BJ (cell line): ENCODE measurements around the gene POLH. TPM values are rescaled to one million over a fixed set of nuclear protein-coding genes. Genes with fewer than 3 reads are reported as not detected.
"Not testable (repeated sequence)": the region's sequence is repeated elsewhere in the genome, so short reads cannot be mapped to it uniquely, and the experiment has no call there.

Experiments used
- CTCF ChIA-PET: fragments of 350-600 bp; formaldehyde crosslinking; extraction: SDS; loops from one replicate; lab custom pipeline; 2021; ENCODE audit warnings: antibody characterized with exemption, inconsistent platforms; lab: Yijun Ruan, JAX
- POLR2A ChIA-PET: fragments of 300-600 bp; sonication (Branson Sonifier 250); formaldehyde crosslinking; extraction: SDS; loops from one replicate; lab custom pipeline; 2021; ENCODE audit warnings: antibody characterized with exemption; lab: Charles Lee
- DNase-seq: peaks from one replicate; pipeline ENCODE4 v3.0.0-alpha.2; 2011; ENCODE audit warnings: low read depth
- H3K27me3 ChIP-seq: 2 replicates; pipeline ENCODE4 v1.6.0; 2011; ENCODE audit warnings: low read length; ENCODE audit not compliant: control insufficient read depth, insufficient read depth
- H3K36me3 ChIP-seq: 2 replicates; pipeline ENCODE4 v1.5.1; 2011; ENCODE audit warnings: low read length; ENCODE audit not compliant: control insufficient read depth, insufficient read depth
- H3K4me3 ChIP-seq: 2 replicates; pipeline ENCODE4 v1.5.1; 2011; ENCODE audit warnings: low read depth, mild to moderate bottlenecking, control low read depth, low read length
- polyA plus RNA-seq: library from polyadenylated mRNA; depleted of rRNA; stranded (reverse); fragments of >200 nt; gene quantifications from 2 replicates; pipeline ENCODE4 v1.2.3, GENCODE V29; 2011
- TF ChIP-seq, protein P1 (sequence below): IDR thresholded peaks from 2 replicates; pipeline ENCODE4 v1.5.1; 2011; ENCODE audit warnings: low read depth, mild to moderate bottlenecking, control low read depth, inconsistent platforms, low read length, moderate library complexity; ENCODE audit not compliant: insufficient read depth

The POLH gene
- polyA plus RNA-seq, 1 experiment = 19.6 TPM

DNA sequence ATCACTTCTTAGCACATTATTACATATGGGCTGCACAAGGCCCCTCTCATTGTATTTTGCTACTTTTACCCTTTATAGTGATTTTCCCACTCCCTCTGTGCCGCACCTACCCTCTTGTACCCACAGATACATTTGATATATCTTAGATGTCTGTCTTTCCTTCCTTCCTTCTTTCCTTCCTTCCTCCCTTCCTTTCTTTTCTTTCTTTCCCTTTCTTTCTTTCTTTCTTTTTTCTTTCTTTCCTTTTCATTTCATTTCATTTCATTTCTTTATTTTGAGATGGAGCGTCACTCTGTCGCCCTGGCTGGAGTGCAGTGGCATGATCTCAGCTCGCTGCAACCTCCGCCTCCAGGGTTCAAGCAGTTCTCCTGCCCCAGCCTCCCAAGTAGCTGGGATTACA is 12.2 kb downstream of the POLH start:
- DNase-seq = no peak
- Histone ChIP-seq H3K4me3 (no peak overlapping the region), H3K27me3 (no peaks in the 10 kb centered on the region), H3K36me3 (peaks cover 9% of the 10 kb centered on the region)
- CTCF ChIA-PET = no interaction called here
- POLR2A ChIA-PET = no interaction called here
- TF ChIP-seq, protein P1, sequence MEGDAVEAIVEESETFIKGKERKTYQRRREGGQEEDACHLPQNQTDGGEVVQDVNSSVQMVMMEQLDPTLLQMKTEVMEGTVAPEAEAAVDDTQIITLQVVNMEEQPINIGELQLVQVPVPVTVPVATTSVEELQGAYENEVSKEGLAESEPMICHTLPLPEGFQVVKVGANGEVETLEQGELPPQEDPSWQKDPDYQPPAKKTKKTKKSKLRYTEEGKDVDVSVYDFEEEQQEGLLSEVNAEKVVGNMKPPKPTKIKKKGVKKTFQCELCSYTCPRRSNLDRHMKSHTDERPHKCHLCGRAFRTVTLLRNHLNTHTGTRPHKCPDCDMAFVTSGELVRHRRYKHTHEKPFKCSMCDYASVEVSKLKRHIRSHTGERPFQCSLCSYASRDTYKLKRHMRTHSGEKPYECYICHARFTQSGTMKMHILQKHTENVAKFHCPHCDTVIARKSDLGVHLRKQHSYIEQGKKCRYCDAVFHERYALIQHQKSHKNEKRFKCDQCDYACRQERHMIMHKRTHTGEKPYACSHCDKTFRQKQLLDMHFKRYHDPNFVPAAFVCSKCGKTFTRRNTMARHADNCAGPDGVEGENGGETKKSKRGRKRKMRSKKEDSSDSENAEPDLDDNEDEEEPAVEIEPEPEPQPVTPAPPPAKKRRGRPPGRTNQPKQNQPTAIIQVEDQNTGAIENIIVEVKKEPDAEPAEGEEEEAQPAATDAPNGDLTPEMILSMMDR = no peak

DNA sequence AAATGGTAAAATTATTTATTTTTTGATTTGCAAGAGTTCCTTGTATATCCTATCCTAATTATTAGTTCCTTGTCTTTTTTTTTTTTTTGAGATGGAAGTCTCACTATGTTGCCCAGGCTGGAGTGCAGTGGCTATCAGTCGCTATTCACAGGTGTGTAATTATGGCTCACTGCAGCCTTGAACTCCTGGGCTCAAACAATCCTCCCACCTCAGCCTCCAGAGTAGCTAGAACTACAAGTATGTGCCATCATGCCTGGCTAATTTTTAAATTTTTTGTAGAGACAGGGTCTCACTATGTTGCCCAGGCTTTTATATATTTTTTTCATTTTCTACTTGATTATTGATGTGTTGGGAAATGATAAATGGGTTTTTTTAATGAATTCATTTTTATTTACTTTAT is 13.6 kb downstream of the POLH start:
- ChIA-PET POLR2A (interaction anchor here (0.6 kb wide), 1 partner anchor 94 kb away, joined by 3 read pairs; no protein-coding TSS in a partner anchor), CTCF (interaction anchor here (3.8 kb wide), 1 partner anchor 19 kb away, joined by 12 read pairs; no protein-coding TSS in a partner anchor)
- H3K4me3 ChIP-seq, DNase-seq, H3K27me3 ChIP-seq, H3K36me3 ChIP-seq: not testable (repeated sequence)

DNA sequence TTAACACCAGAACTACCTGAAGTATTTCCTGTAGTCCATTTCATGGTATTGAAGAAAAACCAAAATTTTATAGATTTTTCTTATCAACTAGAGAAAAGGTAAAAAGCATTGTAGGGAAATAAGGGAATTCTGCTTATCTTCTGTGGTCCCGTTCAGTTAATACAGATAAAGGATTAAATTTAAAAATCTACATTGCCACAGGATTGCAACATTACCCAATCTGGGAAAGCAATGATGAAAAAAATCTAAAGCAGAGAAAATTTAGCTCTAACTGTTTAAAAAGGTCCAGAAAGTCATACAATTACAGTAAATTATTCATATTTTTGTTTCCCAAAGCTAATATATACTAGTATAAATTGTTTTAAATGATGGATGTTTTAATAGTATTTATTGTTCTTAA is 18.0 kb downstream of the POLH start:
- POLR2A ChIA-PET = no interaction called here
- TF ChIP-seq, protein P1 = no peak

DNA sequence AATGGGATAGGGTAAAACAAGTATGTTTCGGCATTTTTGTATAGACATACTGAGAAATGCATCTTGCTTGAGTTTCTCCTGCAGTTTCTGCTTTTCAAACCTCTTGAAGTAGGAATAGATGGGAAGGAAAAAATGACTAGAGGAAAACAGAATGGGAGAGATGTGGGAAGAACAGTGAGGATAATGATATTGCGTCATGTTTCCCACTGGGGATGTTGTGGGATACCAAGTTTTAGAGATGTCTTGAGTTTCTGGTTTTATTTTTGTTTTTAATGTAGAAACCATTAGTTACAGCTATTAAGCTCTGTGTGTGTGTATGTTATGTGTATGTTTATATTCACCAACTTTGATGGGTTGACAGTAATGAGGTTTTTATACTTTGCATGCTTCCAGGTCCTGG is 24.6 kb downstream of the POLH start:
- H3K4me3 ChIP-seq = no peak overlapping the region
- peaks cover 5% of the 10 kb centered on the region for H3K36me3 ChIP-seq
- ChIA-PET POLR2A (no interaction called here), CTCF (interaction anchor here (1.4 kb wide), 1 partner anchor 10 kb away, joined by 3 read pairs; no protein-coding TSS in a partner anchor)
- no peak for DNase-seq
- H3K27me3 ChIP-seq = no peaks in the 10 kb centered on the region
- TF ChIP-seq, protein P1 = no peak

More for the DNA sequence above, 18.0 kb downstream of the POLH start:
- DNase-seq = no peak
- Histone ChIP-seq H3K27me3 (no peaks in the 10 kb centered on the region), H3K4me3 (no peak overlapping the region), H3K36me3 (peaks cover 3% of the 10 kb centered on the region; the same call in 1 of the 2 replicates)
- CTCF ChIA-PET = interaction anchor here (2.2 kb wide), 1 partner anchor 14 kb away, joined by 9 read pairs; no protein-coding TSS in a partner anchor

DNA sequence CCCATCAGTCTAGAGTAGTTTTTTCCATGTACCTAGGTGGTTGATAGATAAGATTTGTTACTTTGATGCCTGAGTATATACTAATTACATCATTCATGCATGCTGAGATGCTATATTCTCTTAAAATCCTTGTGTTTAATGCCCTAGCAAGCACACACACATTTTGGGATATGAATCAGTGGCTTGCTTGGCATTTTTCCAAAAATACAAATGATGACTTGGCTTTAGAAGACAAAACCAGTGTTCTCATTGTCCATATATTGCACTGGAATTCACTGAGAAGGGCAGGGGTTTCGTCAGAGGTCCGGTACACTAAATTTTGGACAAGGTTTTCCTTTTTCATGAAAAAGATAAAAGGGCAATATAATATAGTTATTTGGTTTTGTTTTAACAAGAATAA is 28.2 kb downstream of the POLH start:
- CTCF ChIA-PET = interaction anchor here (0.7 kb wide), 1 partner anchor 173 kb away, joined by 3 read pairs; no protein-coding TSS in a partner anchor
- peaks cover 3% of the 10 kb centered on the region; the same call in 1 of the 2 replicates for H3K36me3 ChIP-seq

More for the DNA sequence above, 28.2 kb downstream of the POLH start:
- POLR2A ChIA-PET = no interaction called here
- Histone ChIP-seq H3K27me3 (no peaks in the 10 kb centered on the region), H3K4me3 (no peak overlapping the region)
- TF ChIP-seq, protein P1 = no peak
- no peak for DNase-seq
